Endothelial cell of umbilical vein (primary cell): ENCODE results near the gene SULF2. TPM values are rescaled to one million over a fixed set of nuclear protein-coding genes. Genes with fewer than 3 reads are reported as not detected.

Experiments
- BruUV-seq: library from RNA; stranded (reverse); fragments of 400-500 nt; replicated peaks from 2 replicates; lab custom pipeline; 2021; lab: Mats Ljungman, UMichigan
- CTCF ChIA-PET: fragments of 300-600, 350-600 bp; sonication (Branson Sonifier 250); formaldehyde crosslinking; loops from one replicate; lab custom pipeline; 2021; ENCODE audit warnings: antibody characterized with exemption, inconsistent platforms; lab: Charles Lee
- POLR2A ChIA-PET: fragments of 300-600, 350-600 bp; sonication (Branson Sonifier 250); formaldehyde crosslinking; loops from one replicate; lab custom pipeline; 2021; ENCODE audit warnings: antibody characterized with exemption, inconsistent platforms; lab: Charles Lee
- DNase-seq: peaks from one replicate; pipeline ENCODE4 v3.0.0-alpha.2; 2011; ENCODE audit warnings: low read depth, low spot score
- FAIRE-seq: peaks from 2 replicates; lab custom pipeline; 2011; peaks lifted over from hg19 to GRCh38; lab: Jason Lieb, UNC
- H2AFZ ChIP-seq: 2 replicates; pipeline ENCODE4 v1.6.0; 2012; ENCODE audit warnings: low read depth, low read length, control low read depth, inconsistent platforms
- H3K27ac ChIP-seq: 2 replicates; pipeline ENCODE4 v1.5.1; 2011; ENCODE audit warnings: low read depth, mild to moderate bottlenecking, control low read depth, low read length, moderate library complexity; ENCODE audit not compliant: insufficient read depth
- H3K27me3 ChIP-seq, 2 experiments: 2 replicates each; pipeline versions ENCODE4 v1.6.0 to v1.6.1; 2011; ENCODE audit warnings: low read length in 2 of 2, mixed read lengths in 1 of 2; ENCODE audit not compliant: control insufficient read depth in 2 of 2, insufficient read depth in 2 of 2
- H3K36me3 ChIP-seq, 2 experiments: 2 replicates in 1 of 2; 3 replicates in 1 of 2; pipeline ENCODE4 v1.5.1; 2011; ENCODE audit warnings: low read length in 2 of 2, mild to moderate bottlenecking in 1 of 2, moderate library complexity in 1 of 2; ENCODE audit not compliant: control insufficient read depth in 2 of 2, insufficient read depth in 2 of 2; ENCODE audit errors: extremely low read depth in 1 of 2
- H3K4me1 ChIP-seq: 3 replicates; pipeline ENCODE4 v1.5.1; 2011; ENCODE audit warnings: mild to moderate bottlenecking, low read length; ENCODE audit not compliant: control insufficient read depth, insufficient read depth; ENCODE audit errors: extremely low read depth
- H3K4me2 ChIP-seq: 2 replicates; pipeline ENCODE4 v1.6.1; 2011; ENCODE audit warnings: low read length, control low read depth, mixed read lengths; ENCODE audit not compliant: insufficient read depth
- H3K4me3 ChIP-seq, 3 experiments: fragments of 200-600 bp in 1 of 3; sonication (generic), shearing (Covaris generic) in 1 of 3; replicated peaks in 1 of 3; 2 replicates each; pipeline ENCODE4 v1.5.1; 2011 to 2016; ENCODE audit warnings: control low read depth in 3 of 3, low read length in 3 of 3, mild to moderate bottlenecking in 2 of 3, inconsistent platforms in 1 of 3, low read depth in 1 of 3, moderate library complexity in 1 of 3; ENCODE audit not compliant: insufficient read depth in 1 of 3
- H3K79me2 ChIP-seq: 2 replicates; pipeline ENCODE4 v1.6.0; 2012; ENCODE audit warnings: low read length, inconsistent platforms; ENCODE audit not compliant: control insufficient read depth, insufficient read depth
- H3K9ac ChIP-seq: replicated peaks from 2 replicates; pipeline ENCODE3; 2011; ENCODE audit warnings: low read length, control low read depth; ENCODE audit not compliant: insufficient read depth; ENCODE audit errors: extremely low read depth
- H3K9me1 ChIP-seq: replicated peaks from 3 replicates; pipeline ENCODE4 v1.6.0; 2011; ENCODE audit warnings: mild to moderate bottlenecking, low read length; ENCODE audit not compliant: control insufficient read depth, insufficient read depth; ENCODE audit errors: extremely low read depth
- H3K9me3 ChIP-seq: replicated peaks from 2 replicates; pipeline ENCODE4 v1.5.1; 2012; ENCODE audit warnings: low read length, inconsistent platforms; ENCODE audit not compliant: control insufficient read depth, insufficient read depth
- H4K20me1 ChIP-seq: replicated peaks from 2 replicates; pipeline ENCODE3; 2011; ENCODE audit warnings: mild to moderate bottlenecking, low read length; ENCODE audit not compliant: control insufficient read depth, insufficient read depth; ENCODE audit errors: extremely low read depth
- EZH2 ChIP-seq: IDR thresholded peaks from 2 replicates; pipeline ENCODE4 v1.6.1; 2012; ENCODE audit warnings: borderline replicate concordance, low read depth, mild to moderate bottlenecking, moderate library complexity, low read length, inconsistent platforms; ENCODE audit not compliant: severe bottlenecking
- FOS ChIP-seq: IDR thresholded peaks from 2 replicates; pipeline ENCODE4 v1.6.1; 2011; ENCODE audit warnings: mild to moderate bottlenecking, low read length, moderate library complexity, borderline replicate concordance; ENCODE audit not compliant: insufficient read depth
- GATA2 ChIP-seq: IDR thresholded peaks from 2 replicates; pipeline ENCODE4 v1.7.0; 2011; ENCODE audit warnings: low read depth, mild to moderate bottlenecking, moderate library complexity, mixed read lengths, low read length; ENCODE audit not compliant: insufficient read length, insufficient read depth
- JUN ChIP-seq: IDR thresholded peaks from 2 replicates; pipeline ENCODE4 v1.6.1; 2011; ENCODE audit warnings: borderline replicate concordance, low read depth; ENCODE audit not compliant: insufficient read length, insufficient read depth
- MYC ChIP-seq: IDR thresholded peaks from one replicate; pipeline ENCODE4 v1.6.1; 2011; ENCODE audit warnings: mild to moderate bottlenecking, low read depth, low read length
- POLR2A ChIP-seq: IDR thresholded peaks from 2 replicates; pipeline ENCODE4 v1.6.1; 2012; ENCODE audit warnings: low read depth, mild to moderate bottlenecking, control low read depth, low read length
- POLR2AphosphoS5 ChIP-seq: IDR thresholded peaks from 2 replicates; pipeline ENCODE4 v1.6.1; 2012; ENCODE audit warnings: low read depth, mild to moderate bottlenecking, control low read depth, low read length, moderate library complexity; ENCODE audit not compliant: insufficient read depth
- dilution Hi-C: fragments of 300-500 bp; cut with MboI; formaldehyde crosslinking; loops from one replicate; pipeline ENCODE4 v1.15.0; 2019; ENCODE audit warnings: low sequenced_read_pairs; ENCODE audit not compliant: extremely low pct_ligation_motif_present
- intact Hi-C: fragments of 100-400 bp; cut with micrococcal nuclease; formaldehyde crosslinking; loops from one replicate; pipeline ENCODE4 v1.10.0; 2022
- polyA plus RNA-seq, 4 experiments: library from polyadenylated mRNA; depleted of rRNA in 3 of 4; stranded (reverse) in 3 of 4; unstranded in 1 of 4; fragments of >200 nt; gene quantifications; 2 replicates each; pipeline versions ENCODE4 v1.2.1 to v1.2.3, GENCODE V29; 2011 to 2012; ENCODE audit warnings: missing spikeins in 1 of 4
- total RNA-seq: library from RNA; stranded (reverse); gene quantifications from 2 replicates; pipeline ENCODE4 v1.2.3, GENCODE V29; 2021
- TF ChIP-seq, protein P1 (sequence below), 2 donors: IDR thresholded peaks; 1 replicate in 1 of 2; 2 replicates in 1 of 2; pipeline ENCODE4 v1.5.1; 2011; ENCODE audit warnings: low read length in 2 of 2, mild to moderate bottlenecking in 2 of 2, moderate library complexity in 2 of 2, control low read depth in 1 of 2, inconsistent platforms in 1 of 2, low read depth in 1 of 2; ENCODE audit not compliant: insufficient read depth in 1 of 2; ENCODE audit errors: extremely low read depth in 1 of 2
- TF ChIP-seq, protein P2 (sequence below): IDR thresholded peaks from 2 replicates; pipeline ENCODE4 v1.6.1; 2011; ENCODE audit not compliant: insufficient read depth, insufficient read length

SULF2 gene
- total and polyA plus RNA-seq, 2 donors (not counting 3 experiments of a cell fraction or from before 2014, with no cell fraction given): 58.5 to 160 TPM

DNA sequence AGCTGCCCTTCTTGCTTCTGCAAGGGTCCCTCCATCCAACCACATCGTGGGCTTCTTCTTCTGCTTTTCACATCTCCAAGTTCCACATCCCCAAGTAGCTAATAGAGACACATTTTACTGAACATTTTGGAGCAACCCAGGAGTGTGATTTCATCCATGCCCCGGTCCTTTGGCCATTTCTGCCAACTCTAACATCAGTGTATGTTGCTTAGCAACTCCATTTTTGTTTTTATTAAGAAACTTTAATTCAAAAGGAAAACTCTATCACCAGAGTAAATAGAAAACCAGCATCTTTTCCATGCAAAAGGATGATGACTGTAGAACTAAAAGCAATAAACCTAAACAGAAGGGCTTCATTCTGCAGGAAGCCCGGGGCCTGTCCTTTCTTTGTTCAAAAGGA lies 32.7 kb upstream of the SULF2 start:
- H3K9me1 ChIP-seq: no peaks in the 10 kb centered on the region
- H2AFZ ChIP-seq: no peak overlapping the region
- H3K27ac ChIP-seq: no peak overlapping the region
- H3K4me2 ChIP-seq: no peak overlapping the region
- no peak overlapping the region for H3K9ac ChIP-seq
- H3K79me2 ChIP-seq: no peaks in the 10 kb centered on the region
- H3K9me3 ChIP-seq: no peaks in the 10 kb centered on the region
- H3K36me3 ChIP-seq: no peaks in the 10 kb centered on the region
- H3K27me3 ChIP-seq: peaks cover 2 to 6% of the 10 kb centered on the region in 2 experiments
- DNase-seq: no peak
- TF ChIP-seq POLR2A: no peak
- FAIRE-seq: no peak
- dilution Hi-C loops (no loop called here), intact Hi-C loops (no loop called here)
- no peaks in the 10 kb centered on the region for H4K20me1 ChIP-seq
- ChIA-PET POLR2A (no interaction called here), CTCF (no interaction called here)
- H3K4me1 ChIP-seq: no peaks in the 10 kb centered on the region
- no peak overlapping the region for H3K4me3 ChIP-seq
- BruUV-seq: no TSS peak

DNA sequence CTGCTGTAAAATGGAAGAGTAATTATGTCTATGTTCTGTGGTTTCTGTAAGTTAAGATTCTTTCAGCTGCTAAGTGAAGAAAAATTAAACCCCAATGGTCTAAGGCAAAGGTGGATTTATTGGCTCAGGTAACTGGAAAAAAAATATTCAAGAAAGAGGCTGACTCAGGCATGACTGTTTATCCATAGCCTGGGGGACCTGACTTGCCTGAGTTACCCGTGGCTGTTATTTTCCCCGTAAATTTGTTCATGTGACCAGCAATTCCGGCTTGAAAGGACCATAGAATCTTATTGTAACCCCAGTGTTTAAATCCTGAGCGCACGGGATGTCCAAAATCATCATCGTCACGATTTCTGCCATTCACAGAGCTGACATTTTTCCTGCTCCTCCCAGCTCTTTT lies 32.3 kb upstream of the SULF2 start:
- CTCF ChIA-PET: no interaction called here

More for the DNA sequence above, 32.3 kb upstream of the SULF2 start:
- TF ChIP-seq JUN (no peak), POLR2A (no peak), FOS (no peak), GATA2 (no peak), EZH2 (no peak), MYC (no peak), POLR2AphosphoS5 (no peak)
- TF ChIP-seq, protein P1, sequence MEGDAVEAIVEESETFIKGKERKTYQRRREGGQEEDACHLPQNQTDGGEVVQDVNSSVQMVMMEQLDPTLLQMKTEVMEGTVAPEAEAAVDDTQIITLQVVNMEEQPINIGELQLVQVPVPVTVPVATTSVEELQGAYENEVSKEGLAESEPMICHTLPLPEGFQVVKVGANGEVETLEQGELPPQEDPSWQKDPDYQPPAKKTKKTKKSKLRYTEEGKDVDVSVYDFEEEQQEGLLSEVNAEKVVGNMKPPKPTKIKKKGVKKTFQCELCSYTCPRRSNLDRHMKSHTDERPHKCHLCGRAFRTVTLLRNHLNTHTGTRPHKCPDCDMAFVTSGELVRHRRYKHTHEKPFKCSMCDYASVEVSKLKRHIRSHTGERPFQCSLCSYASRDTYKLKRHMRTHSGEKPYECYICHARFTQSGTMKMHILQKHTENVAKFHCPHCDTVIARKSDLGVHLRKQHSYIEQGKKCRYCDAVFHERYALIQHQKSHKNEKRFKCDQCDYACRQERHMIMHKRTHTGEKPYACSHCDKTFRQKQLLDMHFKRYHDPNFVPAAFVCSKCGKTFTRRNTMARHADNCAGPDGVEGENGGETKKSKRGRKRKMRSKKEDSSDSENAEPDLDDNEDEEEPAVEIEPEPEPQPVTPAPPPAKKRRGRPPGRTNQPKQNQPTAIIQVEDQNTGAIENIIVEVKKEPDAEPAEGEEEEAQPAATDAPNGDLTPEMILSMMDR (IDR thresholded peaks at IDR 0.05; ENCODE audit: extremely low read depth in 1 of 2, insufficient read depth in 1 of 2, low read depth in 1 of 2, low read length in 2 of 2): no peak
- TF ChIP-seq, protein P2, sequence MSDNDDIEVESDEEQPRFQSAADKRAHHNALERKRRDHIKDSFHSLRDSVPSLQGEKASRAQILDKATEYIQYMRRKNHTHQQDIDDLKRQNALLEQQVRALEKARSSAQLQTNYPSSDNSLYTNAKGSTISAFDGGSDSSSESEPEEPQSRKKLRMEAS: no peak
- FAIRE-seq (no peak), DNase-seq (no peak)
- POLR2A ChIA-PET: no interaction called here
- H3K9ac ChIP-seq: no peak overlapping the region
- H4K20me1 ChIP-seq: no peaks in the 10 kb centered on the region
- no TSS peak for BruUV-seq
- H3K27me3 ChIP-seq: peaks cover 2 to 10% of the 10 kb centered on the region in 2 experiments
- H3K79me2 ChIP-seq: no peaks in the 10 kb centered on the region
- no peaks in the 10 kb centered on the region for H3K36me3 ChIP-seq
- H3K9me3 ChIP-seq: no peaks in the 10 kb centered on the region
- no peak overlapping the region for H3K27ac ChIP-seq
- no peak overlapping the region for H3K4me2 ChIP-seq
- no peak overlapping the region for H3K4me3 ChIP-seq
- no peaks in the 10 kb centered on the region for H3K4me1 ChIP-seq
- no peak overlapping the region for H2AFZ ChIP-seq
- intact Hi-C loops (no loop called here), dilution Hi-C loops (no loop called here)
- no peaks in the 10 kb centered on the region for H3K9me1 ChIP-seq
